HUDEP-2 (cell line): ENCODE results near the gene PKP1.

Source experiments
- DNase-seq, 76 experiments: peaks; one replicate each; lab custom pipeline; 2025; ENCODE audit not compliant: unreplicated experiment in 76 of 76; lab: John Stamatoyannopoulos, UW

Gene PKP1

DNA sequence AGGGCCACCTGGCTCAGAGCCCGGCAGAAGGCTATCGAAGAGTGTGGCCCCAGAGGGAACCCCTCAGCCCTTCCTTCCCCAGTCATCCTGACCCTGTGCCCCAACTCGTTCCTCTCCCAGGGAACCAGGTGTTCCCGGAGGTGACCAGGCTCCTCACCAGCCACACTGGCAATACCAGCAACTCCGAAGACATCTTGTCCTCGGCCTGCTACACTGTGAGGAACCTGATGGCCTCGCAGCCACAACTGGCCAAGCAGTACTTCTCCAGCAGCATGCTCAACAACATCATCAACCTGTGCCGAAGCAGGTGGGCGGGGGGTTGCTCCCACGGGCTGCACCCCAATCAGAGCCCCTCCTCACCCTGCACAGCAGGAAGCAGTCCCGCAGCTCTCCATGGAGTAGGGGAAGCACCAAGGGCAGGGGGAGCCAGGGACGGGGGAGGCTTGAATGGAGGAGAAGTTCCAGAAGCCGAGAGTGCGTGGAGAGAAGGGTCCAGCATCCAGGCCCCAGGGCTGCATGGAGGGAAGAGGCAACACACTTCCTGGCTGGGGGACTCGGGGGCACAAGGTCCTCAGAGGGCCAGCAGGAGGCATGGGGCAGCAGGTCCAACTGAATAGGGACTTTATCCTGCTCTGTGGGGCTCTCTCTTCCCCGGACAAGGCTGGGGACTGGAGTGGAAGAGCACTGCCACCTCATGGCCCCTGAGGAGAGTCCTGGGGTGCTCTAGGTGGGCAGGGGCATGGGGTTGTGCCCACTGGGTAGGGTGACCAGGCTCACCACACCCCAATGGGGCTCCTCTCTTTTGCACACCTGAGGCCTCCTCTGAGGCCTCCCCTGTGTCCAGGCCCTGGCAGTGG, 41.7 kb downstream of the PKP1 start:
- no peak for DNase-seq

DNA sequence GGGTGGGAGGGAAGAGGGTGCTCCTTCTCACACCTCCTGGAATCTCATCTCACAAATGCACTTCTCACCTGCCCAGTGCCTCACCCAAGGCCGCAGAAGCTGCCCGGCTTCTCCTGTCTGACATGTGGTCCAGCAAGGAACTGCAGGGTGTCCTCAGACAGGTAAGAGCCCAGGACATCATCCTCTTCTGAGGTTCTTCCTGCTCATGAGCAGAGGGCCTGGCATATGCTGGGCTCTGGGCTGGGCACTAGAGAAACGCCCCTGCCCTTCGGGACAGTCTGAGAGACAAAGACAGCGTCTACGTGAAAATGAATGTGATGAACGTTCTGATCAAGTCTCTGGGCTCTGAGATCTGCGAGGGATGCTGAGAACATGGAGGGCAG, 42.4 kb downstream of the PKP1 start:
- no peak for DNase-seq

DNA sequence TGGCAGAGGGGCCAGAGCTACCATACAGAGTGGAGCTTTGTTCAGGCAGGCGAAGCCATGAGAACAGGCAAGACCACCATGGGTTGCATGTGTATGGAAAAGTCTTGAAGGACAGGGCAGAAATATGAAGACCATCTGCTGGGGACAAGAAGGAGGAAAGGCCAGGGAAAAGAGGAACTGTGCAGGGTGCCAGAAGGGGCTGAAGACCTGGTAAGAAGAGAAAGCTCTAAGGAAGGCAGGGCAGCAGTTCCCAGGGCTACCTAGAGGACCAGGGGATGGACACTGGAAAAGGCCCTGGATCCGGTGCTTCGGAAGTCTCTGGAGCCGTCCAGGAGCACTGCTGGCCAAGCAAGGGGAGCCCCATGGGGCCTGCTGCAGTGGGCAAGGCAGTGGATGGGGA, 43.4 kb downstream of the PKP1 start:
- DNase-seq, result no peak

- DNase-seq, result no peak
These were observed 44.5 kb downstream of the PKP1 start for GRCh38 chr1:201327687-201328240.

GRCh38 chr1:201328576-201328975, 45.3 kb downstream of the PKP1 start:
- DNase-seq, result no peak

GRCh38 chr1:201329286-201329685, 46.0 kb downstream of the PKP1 start:
- no peak for DNase-seq

DNA sequence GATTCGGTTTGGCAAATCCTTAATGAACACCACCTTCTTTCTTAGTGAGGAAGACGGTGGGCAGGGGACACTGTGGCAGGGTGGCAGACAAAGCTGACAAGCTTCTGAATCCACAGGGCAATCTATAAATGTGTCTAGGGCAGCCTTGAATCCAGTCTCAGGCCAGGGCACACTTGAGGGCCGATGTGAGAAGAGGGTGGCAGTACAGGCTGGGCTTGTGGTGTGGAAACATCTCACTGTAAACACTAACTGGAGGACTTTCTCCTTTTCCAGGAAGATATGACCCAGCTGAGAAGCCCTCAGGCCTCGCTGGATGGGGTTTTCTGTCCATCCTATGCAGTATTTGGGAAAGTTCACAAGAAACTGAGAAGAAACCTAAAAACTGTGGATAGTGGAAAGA, 46.5 kb downstream of the PKP1 start:
- DNase-seq, result no peak

- no peak for DNase-seq
These were observed 47.2 kb downstream of the PKP1 start for GRCh38 chr1:201330541-201330940.

GRCh38 chr1:201331166-201331565, 47.9 kb downstream of the PKP1 start:
- DNase-seq, result no peak

DNA sequence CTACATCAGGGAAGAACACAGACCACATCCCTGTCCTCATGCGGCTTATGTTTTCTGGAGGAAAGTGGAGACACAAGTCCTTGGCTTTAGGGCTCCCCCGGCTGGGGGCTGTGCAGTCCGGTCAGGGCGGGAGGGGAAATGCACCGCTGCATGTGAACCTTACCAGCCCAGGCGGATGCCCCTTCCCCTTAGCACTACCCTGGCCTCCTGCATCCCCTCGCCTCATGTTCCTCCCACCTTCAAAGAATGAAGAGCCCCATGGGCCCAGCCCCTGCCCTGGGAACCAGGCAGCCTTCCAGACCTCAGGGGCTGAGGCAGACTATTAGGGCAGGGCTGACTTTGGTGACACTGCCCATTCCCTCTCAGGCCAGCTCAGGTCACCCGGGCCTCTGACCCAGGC, 48.7 kb downstream of the PKP1 start:
- DNase-seq, result no peak

DNA sequence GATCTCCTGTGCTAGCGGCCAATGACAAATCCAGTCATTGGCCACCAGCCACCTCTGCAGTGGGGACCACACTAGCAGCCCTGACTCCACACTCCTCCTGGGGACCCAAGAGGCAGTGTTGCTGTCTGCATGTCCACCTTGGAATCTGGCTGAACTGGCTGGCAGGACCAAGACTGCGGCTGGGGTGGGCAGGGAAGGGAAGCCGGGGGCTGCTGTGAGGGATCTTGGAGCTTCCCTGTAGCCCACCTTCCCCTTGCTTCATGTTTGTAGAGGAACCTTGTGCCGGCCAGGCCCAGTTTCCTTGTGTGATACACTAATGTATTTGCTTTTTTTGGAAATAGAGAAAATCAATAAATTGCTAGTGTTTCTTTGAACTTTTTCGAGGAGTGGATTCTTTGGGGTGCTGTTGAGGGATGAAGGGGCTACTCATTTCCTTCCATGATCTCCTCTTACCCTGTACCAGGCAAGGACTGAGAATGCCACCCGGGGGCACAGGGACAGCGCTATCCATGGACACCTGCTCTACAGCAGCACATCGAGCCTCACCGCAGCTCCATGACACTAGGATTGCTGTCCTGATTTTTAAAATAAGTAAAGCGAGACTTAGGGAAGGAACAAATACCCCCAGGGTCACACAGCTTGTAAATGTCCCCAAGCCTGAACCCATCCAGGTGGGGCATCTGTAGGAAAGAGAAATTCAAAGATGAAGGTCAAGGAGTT, 49.5 kb downstream of the PKP1 start:
- no peak for DNase-seq

DNA sequence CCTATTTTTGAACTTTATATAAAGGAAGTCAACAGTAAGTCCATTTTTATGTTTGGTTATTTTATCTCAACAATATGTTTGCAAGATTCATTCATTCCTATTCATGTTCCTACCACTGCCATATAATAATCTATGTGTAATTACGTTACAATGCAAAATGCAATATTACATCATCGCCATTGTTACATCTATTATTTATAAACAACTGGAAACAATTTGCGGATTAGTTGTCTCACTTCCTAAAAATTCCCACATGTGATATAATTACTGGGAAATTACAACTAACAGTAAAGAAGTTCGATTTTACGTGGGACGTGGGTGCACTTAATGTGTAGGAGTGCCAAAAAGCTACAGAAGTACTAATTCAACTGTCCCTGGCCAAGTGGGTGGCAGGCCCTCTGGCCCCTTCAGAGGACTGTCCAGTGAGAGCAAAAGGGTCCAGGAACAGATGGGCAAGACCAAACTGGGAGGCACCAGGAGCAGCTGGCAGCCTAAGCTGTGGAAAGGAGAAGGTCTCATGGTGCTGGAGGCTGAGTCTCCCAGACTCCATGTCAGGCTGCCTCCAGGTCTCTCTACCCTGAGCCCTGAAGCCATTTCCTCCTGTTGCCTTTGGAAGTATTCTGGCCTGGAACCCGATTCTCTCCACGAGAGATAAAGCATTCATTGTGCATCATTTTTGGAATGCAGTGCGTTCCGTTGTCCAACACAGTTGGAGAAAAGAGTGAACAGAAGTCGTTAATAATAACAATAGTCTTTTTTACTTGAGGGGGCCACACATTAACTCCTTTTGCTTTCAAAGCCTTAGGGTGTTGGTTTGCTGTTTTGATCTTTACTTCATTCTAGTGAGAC, 51.2 kb downstream of the PKP1 start:
- no peak for DNase-seq

- no peak for DNase-seq
These were observed 52.0 kb downstream of the PKP1 start for GRCh38 chr1:201335174-201335870.

GRCh38 chr1:201335901-201336300, 52.6 kb downstream of the PKP1 start:
- DNase-seq, result no peak

DNA sequence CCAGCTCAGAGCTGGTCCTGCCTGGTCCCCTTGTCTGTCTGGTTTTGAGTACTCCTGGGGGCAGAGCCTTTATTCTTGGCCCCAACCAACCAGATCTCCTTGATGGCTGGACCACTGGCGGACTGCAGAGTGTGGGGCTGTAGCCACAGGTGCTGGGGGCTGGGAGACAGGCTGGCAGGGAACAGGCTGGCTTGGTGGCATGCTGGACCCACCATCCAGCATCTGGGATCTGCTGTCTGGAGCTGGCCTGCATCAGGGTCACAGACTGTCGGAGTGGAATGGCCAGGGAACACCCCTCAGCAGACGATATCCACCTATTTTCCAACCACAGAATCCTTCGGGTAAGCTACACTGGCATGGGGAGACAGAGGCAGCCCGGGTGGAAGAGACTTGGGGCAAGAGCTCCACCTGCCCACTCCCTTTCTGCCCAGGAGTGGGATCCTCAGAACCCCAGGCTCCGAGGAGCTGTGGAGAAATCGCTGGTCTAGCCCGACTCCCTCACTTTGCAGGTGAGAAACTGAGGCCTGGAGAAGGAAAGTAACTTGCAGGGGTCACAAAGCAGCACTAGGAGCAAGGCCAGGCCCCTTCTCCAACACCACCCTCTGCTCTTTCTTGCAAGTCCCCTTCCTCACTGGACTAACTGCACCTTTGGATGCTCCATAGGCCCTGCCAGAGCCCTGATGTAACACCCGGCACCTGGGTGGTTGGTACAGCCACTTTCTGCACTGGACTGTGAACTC, 53.6 kb downstream of the PKP1 start:
- no peak for DNase-seq

GRCh38 chr1:201341377-201341776, 58.1 kb downstream of the PKP1 start:
- DNase-seq, result no peak

GRCh38 chr1:201344206-201345080, 61.1 kb downstream of the PKP1 start:
- no peak for DNase-seq

DNA sequence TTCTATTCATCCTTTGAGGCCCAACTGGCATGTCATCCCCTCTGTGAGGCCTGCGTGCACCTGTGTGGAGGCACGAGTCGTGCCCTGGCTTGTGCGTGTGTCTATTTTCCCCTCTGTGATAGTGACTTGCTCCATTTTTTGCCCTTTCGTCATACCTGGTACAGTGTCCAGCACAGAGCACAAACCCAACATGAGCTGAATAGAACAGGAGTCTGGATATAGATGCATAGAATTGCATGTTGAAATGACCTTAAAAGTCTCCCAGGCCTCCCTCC, 61.7 kb downstream of the PKP1 start:
- no peak for DNase-seq

DNA sequence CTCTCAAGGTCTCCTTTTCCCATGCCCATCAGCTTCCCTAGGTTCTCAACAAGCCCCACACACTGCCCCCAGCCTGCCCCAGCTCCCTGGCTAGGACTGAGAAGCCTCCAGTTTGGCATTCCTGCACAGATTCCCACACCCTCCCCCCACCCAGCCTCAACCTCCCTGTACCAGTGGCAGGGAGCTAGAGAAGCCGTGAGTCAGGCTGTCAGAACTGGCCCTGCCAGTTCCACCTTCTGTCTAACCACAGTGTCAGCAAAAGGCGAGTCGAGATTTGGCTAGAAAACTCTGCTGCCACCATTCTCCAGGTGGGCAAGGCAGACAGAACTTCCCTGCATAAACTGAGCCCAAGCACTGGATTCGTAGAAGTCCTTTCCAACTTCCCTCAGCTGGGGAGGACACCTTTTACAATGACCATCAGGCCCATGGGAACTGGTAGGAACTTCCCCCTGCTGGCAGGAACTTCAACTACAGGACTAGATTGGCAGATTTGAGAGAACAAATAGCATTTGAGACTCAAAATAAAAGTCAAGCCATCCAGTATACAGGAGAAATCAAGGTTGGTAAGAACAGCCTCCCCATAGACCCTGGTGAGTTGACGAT, 63.1 kb downstream of the PKP1 start:
- DNase-seq, result peak in 25 of 76 experiments; percentile 2 to 43 (median 17)
